NCI-H2107 treated with DMSO at 0.1 percent for 48 hours (cell line): ENCODE results near the gene ETV4.

Source experiments
- DNase-seq: peaks from one replicate; lab custom pipeline; 2025; ENCODE audit not compliant: unreplicated experiment; lab: John Stamatoyannopoulos, UW

Gene ETV4

DNA sequence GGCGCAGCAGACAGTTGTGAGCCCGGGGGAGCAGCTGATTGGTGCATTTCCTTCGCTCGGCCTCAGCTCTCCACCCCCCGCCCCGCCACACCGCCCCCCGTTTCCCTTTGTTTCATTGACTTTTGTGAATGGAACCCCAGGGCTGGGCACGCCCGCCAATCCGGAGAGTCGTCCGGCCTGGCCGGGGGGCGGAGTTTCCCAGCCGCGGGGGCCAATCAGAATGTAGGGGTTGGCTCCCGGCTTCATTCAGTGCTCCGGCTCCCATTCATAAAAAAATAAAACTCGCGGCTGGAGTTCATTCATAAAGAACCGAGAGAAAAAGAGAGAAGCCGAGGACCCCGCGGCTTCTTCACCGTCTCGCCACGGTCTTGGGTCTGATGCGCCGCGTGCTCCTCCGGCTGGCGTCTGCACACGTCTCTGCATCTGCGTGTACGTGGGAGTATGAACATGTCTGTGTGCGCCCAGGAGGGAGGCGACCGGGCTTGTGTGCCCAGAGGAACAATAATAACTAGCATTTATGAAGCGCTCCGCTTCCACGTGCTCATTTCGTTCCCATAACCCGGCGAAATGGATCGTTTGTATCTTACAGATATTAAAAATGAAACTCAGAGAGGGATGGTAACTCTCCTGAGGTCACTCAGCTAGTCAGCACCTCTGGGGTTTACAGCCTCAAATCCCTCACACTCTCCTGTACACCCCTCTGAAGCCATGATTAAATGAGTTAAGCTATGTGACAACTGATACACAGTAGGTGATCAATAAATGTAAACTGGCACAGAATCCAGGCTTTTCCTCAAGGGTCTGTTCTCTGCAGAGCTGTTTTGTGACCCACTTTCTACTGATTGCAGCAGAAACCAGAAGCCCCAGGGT, at the start of gene ETV4:
TSS of gene ETV4 (minus strand) at position 22 of the 870 bp plus-strand sequence. CDS start 723 bp downstream, outside the sequence.
- peak; percentile 37 for DNase-seq

DNA sequence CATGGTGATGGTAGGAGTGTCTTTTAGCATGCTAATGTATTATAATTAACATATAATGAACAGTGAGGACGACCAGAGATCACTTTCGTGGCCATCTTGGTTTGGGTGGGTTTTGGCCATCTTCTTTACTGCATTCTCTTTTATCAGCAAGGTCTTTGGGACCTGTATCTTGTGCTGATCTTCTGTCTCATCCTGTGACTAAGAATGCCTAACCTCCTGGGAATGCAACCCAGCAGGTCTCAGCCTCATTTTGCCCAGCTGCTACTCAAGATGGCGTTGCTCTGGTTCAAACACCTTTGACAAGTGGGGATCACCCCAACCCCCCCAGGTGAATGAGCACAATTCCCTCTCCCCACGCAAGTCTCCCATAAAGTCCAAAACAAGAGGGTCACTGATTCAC, 49.3 kb upstream of the ETV4 start:
- no peak for DNase-seq

DNA sequence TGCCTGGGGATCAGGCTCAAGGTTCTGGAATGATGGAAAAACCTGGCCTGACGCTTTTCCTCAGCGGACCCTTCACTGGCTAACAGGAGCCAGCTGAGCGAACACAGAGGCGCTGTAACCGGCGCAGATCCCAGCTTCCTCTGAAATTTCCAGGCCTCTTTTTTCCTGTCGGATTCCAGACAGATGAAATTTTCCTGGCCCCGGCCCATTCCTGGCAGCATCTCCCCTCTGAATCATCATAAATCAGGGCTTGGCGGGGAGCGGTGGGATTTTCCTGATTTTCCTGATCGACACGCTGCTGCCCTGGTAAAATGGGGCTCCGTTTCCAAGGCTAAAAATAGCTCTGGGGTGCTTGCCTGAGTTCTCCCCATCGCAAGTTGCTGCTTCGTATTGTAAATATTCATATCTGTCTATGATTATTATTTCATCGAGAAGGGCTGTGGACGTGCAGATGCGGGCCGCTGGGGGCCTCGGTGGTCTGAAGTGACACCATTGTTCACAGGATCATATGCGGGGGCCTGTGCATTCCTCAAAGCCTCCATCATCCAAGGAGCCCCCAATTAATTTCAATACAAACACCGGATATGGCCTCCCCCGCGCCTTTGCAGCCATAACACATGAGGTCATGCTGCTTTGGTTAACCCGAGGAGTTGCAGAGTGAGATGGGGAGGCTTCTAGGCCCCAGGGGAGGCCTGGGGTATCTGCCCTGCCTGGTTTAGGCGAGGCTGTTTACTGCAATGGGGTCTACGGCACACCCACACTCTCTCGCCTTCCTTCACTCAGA, 45.8 kb upstream of the ETV4 start:
- DNase-seq, result no peak

DNA sequence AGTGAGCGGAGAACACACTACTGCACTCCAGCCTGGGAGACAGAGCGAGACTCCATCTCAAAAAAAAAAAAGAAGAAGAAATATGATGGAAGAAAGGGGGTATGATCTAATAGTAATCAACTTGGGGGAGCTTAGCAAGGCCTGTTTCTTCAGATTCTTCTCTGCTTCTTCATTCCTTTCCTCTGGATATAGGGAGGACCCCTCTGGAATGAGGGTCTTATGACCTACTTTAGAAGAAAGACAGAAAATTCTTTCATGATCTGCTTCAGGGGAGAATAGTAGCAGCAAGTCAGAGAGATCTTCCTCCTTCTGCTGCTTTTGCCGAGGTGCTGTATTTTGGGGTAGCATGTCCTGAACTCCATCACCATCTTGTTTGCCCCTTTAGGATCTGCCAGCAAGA, 44.9 kb upstream of the ETV4 start:
- DNase-seq, result no peak

DNA sequence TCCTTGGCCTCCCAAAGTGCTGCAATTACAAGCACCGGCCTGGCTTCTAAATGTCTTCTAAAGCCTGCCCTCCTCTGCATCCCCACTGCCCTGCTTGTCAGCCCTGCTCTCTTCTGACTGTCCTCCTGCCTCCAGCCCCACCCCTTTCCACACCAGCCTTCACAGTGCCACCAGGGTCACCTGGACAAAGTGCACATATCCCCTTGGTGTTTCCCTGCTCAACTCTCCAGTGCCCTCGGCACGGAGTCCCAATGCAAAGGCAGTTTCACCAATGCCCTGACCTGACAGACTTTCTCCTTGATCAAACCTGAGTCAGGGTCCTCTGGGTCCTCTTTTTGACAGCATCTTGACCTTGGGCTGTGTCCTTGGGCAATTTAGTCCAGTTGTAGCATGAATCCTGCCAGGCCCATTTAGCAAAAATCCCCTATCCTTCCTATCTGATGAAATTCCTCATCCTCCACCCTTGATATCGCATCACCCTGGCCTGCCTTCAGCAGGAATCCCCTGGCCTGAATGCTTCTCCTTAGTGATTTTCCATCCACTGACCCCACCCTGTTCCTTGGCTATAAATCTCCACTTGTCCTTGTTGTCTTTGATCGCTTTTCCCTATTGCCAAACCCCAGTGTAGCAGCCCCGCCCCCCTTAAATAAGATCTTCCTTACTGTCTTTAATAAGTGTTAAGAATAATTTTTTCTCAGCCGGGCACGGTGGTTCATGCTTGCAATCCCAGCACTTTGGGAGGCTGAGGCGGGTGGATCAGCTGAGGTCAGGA, 42.7 kb upstream of the ETV4 start:
- no peak for DNase-seq

DNA sequence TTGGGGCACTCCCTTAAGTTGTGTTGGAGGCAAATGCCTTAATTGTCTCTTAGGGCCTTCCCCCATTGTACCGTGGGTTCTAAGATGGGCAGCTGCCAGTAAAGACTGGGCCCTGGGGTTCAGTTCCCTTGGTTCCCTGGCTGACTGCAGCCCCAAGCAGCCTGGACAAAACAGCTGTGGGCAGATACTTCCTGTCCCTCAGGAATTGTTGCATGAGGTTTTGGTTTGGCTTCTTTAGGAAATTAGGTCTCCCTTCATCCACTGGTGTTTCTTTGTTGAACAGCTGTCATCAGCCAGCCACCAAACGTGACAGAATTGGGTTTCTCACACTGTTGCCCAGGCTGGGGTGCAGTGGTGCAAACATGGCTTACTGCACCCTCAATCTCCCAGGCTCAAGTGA, 42.0 kb upstream of the ETV4 start:
- DNase-seq, result no peak

DNA sequence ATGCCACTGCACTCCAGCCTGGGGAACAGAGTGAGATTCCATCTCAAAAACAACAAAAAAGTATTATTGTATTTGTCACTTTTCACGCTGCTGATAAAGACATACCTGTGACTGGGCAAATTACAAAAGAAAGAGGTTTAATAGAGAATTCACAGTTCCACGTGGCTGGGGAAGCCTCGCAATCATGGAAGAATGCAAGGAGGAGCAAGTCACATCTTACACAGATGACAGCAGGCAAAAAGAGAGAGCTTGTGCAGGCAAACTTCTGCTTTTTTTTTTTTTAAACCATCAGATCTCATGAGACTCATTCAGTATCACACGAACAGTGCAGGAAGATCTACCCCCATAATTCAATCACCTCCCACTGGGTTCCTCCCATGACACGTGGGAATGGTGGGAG, 41.5 kb upstream of the ETV4 start:
- no peak for DNase-seq

DNA sequence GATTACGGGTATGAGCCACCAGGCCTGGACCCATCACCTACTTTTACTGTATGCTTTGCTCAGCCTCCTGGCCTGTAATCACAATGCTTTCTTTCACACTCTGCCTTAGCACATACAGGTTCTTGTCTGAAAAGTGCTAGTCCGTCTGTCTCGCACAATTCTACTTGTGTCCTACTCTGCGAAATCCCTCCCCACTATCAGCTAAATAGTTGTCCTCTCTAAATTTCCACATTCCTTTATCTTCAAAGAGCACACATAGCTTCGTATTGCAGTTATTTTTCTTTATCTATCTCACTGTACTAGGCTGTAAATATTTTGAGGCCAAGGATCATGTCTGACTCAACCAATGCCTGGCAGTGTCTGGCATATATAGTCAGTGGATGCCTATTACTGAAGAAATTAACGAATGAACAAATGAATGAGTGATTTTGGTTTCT, 38.5 kb upstream of the ETV4 start:
- DNase-seq, result no peak

DNA sequence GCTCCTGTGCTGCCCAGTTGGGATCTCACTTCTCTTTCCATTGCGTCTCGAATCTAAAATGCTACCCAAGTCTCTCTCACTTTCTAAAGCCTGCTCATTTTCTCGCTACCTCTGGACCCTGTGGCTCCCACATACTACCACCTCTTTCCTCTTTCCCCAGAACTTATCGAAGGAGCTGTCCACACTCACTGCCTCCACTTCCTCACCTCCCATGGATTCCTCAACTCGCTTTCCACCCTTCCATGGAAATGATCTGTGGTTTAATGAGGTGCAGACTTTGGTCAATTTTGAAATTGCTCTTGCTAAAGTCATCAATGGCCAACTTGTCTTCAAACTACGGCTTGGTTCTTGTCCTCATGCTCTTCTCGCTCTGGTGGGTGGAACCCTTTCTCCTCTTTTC, 37.2 kb upstream of the ETV4 start:
- DNase-seq, result no peak

DNA sequence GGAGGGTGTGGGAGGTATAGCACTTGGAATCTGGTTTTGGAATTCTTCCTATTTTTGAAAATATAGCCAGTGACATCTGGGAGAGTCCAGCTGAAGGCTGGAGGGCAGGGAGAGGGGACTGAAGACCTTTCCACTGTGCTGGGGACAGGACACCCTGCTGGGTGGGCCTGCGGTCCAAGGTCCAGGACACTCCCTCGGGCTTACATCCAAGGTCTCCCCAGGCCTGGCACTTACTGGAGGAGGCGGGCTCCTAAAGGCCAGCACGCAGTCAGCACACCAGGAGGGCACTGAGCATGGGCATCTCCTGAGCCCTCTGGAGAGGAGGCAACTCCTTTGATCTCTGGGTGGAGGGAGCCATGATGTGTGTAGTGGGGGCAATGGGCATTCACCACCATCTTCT, 35.5 kb upstream of the ETV4 start:
- no peak for DNase-seq

DNA sequence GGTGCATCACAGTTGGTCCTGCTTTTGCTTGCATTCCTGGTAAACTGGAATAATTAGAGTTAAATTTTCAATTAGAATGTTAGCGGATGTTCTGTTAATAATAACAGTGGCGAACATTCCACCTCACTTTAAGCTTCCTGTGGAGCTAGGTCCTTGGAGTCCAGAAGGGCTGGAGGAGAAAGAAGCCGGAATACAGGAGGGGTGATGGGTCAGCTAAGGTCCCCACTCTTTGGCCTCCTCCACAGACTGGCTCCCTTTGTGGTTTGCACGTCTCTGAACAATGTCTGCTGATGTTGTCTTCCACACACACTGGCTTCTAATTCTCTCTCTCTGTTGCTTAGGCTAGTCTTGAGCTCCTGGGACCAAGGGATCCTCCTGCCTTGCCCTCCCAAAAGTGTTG, 35.0 kb upstream of the ETV4 start:
- DNase-seq, result no peak

DNA sequence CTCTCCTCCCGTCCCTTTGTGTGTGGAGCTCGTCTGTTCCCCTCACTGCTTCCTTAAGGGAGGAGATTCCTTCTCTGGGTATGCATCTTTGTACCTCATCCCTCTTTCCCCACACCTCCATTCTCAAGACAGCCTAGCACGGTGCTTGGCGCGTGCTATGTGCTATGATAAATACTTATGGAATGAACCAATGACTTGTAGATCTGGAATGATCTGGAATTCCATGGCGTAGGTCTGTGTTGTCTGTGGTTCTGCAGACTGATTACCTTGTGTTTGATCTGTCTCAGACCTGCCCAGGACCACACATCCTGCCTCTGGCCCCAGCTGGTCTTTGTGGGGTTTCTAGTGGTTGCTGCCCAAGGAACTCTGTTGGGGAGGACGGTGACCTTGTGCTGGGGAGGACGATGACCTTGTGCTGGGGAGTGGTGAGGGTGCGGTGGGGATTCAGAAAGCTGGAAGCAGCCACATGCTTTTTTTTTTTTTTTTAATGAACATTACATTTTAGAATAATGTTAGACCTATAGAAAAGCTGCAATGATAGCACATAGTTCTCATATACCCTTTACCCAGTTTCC, 33.5 kb upstream of the ETV4 start:
- DNase-seq, result no peak

DNA sequence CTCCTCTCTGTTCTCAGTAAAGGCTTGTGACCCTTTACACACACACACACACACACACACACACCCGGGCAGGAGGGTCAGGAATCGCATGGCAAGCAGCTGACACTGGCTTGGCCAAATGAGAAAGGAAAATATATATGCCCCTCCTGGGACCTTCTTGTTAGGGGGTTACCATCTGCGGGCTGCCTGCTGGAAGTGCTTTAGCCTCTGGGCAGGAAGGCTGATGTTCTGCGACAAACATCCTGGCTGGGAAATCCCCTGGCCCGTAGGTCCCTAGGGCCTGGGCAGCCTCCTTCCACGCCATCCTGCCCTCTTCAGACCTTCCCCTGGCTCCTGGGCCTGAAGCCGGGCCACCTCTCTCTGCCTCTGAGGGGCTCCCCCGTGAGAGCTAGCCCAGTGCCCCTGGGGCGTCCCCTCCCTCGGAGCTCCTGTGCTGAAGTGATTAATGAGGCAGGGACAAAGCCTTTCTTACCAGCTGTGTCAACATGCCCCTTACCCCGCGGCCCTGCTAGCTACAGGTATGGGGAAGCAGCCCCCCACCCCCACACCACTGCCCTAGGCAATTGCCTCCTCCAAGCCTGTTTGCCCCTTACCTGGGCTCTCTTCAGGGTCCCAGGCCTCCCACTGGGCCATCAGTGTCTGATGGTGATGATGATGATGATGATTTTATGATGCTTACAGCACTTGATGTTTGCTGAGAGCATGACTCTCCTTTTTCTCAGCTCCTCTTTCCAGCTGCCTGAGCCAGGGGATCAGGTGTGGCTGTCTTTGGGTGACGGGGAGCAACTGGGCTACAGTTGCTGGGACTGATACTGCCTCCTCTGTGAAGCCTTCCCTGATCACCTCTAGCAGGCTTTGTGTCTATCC, 32.8 kb upstream of the ETV4 start:
- no peak for DNase-seq

DNA sequence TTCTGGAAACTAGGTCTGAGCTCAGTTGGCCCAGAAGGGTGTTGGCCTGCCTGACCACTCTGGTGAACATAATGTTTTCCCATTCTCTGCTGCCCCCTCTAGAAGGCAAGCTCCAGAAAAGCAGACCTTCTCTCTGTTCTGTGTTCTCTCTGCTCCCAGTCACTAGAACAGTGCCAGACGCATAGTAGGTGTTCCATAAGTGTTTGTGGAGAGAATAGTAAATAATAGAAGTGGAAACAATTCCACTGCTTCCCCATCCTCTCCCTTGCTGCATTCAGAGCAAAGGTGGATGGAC, 32.2 kb upstream of the ETV4 start:
- no peak for DNase-seq

DNA sequence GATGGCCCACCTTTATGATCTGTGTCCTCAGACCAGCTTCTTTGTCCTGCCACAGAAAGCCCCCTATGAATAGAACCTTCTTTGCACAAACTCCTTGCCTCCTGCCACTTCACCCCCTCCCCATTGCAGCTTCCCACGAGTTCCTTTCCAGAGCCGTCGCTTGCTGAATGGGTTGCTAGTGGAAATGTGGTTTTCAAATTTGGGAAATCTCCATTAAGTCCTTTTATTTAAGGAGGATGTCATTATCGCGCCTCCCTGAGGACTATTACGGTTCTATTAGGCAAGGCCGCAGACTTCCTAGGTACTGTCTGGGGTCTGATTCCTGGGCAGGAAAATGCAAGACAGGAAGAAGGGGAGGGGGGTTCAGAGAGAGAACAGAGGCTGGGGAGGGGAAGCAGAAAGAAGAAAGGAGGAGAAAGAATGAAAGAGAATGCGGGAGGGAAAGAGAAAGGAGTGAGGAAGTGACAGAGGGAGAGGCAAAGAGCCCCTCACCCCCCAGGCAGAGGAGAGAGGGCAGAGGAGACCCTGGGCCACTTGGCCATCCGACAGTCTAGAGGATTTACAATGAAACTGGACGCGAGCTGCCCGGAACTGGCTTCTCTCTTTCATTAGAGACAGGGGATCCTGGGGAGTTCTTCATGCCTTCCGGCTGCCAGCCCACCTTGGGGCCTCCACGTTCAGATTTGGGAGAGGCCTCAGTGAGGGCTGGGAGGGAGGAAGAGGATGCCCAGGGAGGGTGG, 31.7 kb upstream of the ETV4 start:
- DNase-seq, result no peak

DNA sequence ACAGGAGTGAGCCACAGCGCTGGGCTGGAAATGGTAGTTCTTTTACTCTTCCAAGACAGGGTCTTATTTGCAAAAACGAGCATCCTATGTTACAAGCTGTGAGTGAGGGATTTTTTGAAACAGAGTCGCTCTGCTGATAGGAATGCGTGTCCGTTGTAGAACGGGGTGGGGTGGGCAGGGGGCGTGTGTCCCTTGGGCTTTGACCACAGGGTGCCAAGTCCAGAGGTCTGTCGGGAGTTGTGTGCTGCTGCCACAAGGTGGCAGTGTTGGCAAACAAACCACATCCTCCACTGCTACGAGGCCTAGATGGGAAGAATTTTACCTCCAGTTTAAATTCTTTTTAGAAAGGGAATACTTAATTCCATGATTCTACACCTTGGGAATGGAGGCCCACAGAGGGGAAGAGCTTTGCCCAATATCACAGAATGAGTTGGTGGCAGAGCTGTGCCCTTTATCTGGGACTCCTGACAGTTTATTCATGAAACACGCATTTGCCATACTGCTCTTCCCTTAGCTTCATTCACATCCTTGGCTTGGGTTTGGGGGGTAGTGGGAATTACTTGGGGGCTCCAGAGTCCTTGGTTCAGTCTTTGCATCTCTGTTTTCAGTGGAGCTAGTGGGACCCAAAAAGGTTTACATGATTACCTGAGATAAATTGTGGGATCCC, 30.6 kb upstream of the ETV4 start:
- DNase-seq, result peak; percentile 32

DNA sequence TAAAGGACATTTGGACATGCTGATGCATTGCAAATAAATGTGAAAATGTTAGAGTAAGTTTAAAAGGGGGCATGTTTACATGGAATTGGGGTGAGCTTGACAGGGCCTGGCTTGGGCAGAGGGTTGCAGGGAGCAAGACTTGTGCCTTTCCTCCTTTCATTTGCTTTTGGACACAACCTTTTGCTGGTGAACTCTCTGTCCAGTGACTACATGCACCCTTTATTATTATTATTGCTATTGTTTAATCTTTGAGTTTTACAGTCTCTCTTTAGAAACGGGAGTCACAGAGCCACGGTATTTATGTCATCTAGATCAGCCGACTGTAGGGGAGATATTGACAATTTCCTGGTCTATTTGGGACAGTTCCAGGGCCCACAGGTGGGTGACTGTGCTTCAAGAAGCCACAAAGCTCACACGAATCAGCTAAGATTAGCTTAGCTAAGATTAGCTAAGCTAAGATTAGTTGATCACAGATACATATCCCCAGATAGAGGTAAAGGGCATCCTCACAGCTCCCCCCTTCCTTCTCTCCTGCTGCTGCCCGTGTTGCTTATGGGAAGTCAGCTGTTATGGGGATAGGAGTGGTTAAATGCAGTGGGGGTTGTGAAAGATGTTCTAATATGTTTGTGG, 28.9 kb upstream of the ETV4 start:
- DNase-seq, result no peak

DNA sequence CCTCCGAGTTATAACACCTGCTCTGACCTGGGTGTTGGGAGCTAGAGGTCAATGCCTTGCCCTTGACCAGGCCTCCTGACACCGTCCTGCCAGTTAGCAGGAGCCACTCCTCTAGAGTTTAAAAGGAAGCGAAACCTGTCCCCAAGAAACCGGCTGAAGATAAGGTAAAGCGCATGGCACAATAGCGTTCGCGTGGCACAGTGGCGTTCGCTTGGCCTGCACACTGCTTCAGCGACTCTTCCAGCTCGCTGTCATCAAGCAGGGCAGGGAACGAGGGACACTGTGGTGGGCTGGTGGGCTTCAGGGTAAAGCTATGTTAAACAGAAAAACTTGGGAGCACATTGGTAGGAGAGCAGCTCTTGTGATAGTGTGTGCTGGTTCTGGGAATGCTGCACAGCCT, 28.2 kb upstream of the ETV4 start:
- DNase-seq, result no peak
